Calu3 (cell line): ENCODE measurements around the gene RSPH1. TPM values are rescaled to one million over a fixed set of nuclear protein-coding genes. Genes with fewer than 3 reads are reported as not detected.

Experiments
- BruUV-seq: library from RNA; stranded (reverse); fragments of 400-500 nt; replicated peaks from 2 replicates; lab custom pipeline; 2021; lab: Mats Ljungman, UMichigan
- CTCF ChIA-PET: fragments of 300-600 bp; sonication (Branson Sonifier 250); formaldehyde crosslinking; loops from one replicate; lab custom pipeline; 2022; ENCODE audit warnings: antibody characterized with exemption; lab: Charles Lee
- DNase-seq: peaks from one replicate; pipeline ENCODE4 v3.0.0; 2022
- H3K27ac Mint-ChIP-seq: one replicate; pipeline ENCODE4 v1.8.0; 2022; ENCODE audit warnings: mixed read lengths; ENCODE audit not compliant: unreplicated experiment
- H3K27me3 Mint-ChIP-seq: one replicate; pipeline ENCODE4 v1.8.0; 2022; ENCODE audit warnings: mixed read lengths; ENCODE audit not compliant: unreplicated experiment
- H3K36me3 Mint-ChIP-seq: one replicate; pipeline ENCODE4 v1.8.0; 2022; ENCODE audit warnings: mild to moderate bottlenecking, moderate library complexity, mixed read lengths; ENCODE audit not compliant: insufficient read depth, unreplicated experiment
- H3K4me1 Mint-ChIP-seq: one replicate; pipeline ENCODE4 v1.8.0; 2022; ENCODE audit warnings: mild to moderate bottlenecking, low read depth, mixed read lengths; ENCODE audit not compliant: unreplicated experiment
- H3K4me3 Mint-ChIP-seq: one replicate; pipeline ENCODE4 v1.8.0; 2022; ENCODE audit warnings: mild to moderate bottlenecking, low read depth, moderate library complexity, mixed read lengths; ENCODE audit not compliant: unreplicated experiment
- H3K9me3 Mint-ChIP-seq: one replicate; pipeline ENCODE4 v1.8.0; 2022; ENCODE audit warnings: low read depth, mixed read lengths; ENCODE audit not compliant: unreplicated experiment
- intact Hi-C: fragments of 100-400 bp; cut with micrococcal nuclease; formaldehyde crosslinking; loops from one replicate; pipeline ENCODE4 v1.10.0; 2022; ENCODE audit not compliant: unreplicated experiment
- total RNA-seq: library from RNA; stranded (reverse); gene quantifications from 2 replicates; pipeline ENCODE4 v1.2.3, GENCODE V29; 2022
- TF ChIP-seq, protein P1 (sequence below): fragments of 200-600 bp; IDR thresholded peaks from one replicate; pipeline ENCODE4 v1.8.0; 2022; ENCODE audit warnings: antibody characterized with exemption; ENCODE audit not compliant: unreplicated experiment

RSPH1 gene
- total RNA-seq, 1 experiment from 2014 or later = 2.2 TPM

DNA sequence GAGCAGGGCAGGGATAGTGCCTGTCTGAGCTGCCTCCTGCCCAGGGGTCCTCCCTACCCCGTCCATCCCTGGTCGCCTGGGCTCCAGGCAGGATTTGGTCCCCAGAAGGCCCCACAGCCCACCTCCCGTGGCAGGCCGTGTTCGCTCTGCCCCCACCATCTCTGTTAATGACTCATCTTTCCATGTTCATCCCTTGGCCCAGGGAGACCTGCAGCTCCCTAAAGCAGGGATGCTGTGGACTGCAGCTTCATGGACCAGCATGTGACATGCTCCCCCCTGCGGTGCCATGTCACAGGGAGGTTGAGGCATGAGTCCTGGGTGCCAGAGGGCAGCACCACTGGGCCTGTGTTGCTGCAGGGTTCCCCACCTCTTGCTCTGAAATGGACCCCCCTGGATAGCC lies 65.5 kb downstream of the RSPH1 start:
- H3K4me1 Mint-ChIP-seq = peaks cover 22% of the 10 kb centered on the region
- CTCF ChIA-PET = no interaction called here
- H3K27ac Mint-ChIP-seq = no peak overlapping the region
- DNase-seq = no peak
- no peak overlapping the region for H3K4me3 Mint-ChIP-seq
- no peaks in the 10 kb centered on the region for H3K36me3 Mint-ChIP-seq
- peaks cover 9% of the 10 kb centered on the region for H3K27me3 Mint-ChIP-seq
- H3K9me3 Mint-ChIP-seq = no peaks in the 10 kb centered on the region
- intact Hi-C loops = loop anchor here (10.0 kb wide), 1 partner anchor 46 kb away; no protein-coding TSS in a partner anchor
- BruUV-seq = no TSS peak
- TF ChIP-seq, protein P1, sequence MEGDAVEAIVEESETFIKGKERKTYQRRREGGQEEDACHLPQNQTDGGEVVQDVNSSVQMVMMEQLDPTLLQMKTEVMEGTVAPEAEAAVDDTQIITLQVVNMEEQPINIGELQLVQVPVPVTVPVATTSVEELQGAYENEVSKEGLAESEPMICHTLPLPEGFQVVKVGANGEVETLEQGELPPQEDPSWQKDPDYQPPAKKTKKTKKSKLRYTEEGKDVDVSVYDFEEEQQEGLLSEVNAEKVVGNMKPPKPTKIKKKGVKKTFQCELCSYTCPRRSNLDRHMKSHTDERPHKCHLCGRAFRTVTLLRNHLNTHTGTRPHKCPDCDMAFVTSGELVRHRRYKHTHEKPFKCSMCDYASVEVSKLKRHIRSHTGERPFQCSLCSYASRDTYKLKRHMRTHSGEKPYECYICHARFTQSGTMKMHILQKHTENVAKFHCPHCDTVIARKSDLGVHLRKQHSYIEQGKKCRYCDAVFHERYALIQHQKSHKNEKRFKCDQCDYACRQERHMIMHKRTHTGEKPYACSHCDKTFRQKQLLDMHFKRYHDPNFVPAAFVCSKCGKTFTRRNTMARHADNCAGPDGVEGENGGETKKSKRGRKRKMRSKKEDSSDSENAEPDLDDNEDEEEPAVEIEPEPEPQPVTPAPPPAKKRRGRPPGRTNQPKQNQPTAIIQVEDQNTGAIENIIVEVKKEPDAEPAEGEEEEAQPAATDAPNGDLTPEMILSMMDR = no peak

DNA sequence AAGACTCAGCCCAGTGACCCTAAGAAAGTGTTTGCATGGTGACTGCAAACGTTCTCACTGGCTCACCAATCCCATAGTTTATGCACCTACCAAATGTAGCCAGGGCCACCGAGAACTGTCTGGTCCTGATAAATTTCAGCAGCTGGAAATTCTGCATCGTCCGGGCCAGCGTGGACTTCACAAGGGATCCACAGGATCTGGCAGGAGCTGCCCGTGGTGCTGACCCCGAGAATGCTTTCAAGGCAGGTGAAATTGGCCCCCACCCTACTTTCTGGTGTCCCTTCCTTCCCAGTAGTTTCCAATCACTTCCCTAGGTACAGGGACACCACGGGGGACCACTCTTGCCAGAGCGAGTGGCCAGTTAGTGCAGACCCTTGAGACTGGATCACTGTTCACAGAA lies 66.2 kb downstream of the RSPH1 start:
- CTCF ChIA-PET = no interaction called here
- Mint-ChIP-seq H3K9me3 (no peaks in the 10 kb centered on the region), H3K36me3 (no peaks in the 10 kb centered on the region), H3K4me1 (peaks cover 16% of the 10 kb centered on the region), H3K27me3 (peaks cover 15% of the 10 kb centered on the region), H3K4me3 (no peak overlapping the region), H3K27ac (no peak overlapping the region)
- no TSS peak for BruUV-seq
- intact Hi-C loops = loop anchor here (10.0 kb wide), 1 partner anchor 45 kb away; no protein-coding TSS in a partner anchor
- TF ChIP-seq, protein P1 = no peak
- no peak for DNase-seq

DNA sequence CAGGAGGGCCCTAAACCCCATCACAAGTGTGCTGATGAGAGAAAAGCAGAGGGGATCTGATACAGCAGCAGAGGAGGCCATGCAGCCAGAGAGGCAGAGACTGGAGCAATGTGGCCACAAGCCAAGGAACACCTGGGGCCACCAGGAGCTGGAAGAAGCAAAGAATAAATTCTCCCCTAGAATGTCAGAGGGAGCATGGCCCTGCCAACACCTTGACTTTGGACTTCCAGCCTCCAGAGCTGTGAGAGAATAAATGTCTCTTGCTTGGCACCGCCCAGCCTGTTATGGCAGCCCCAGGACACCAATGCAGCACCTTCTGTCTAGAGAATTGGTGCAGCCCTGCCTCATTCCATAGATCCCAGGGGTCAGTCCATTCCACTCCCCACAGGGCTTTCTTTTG lies 67.0 kb downstream of the RSPH1 start:
- BruUV-seq = no TSS peak
- H3K27me3 Mint-ChIP-seq = peaks cover 17% of the 10 kb centered on the region
- intact Hi-C loops = no loop called here
- TF ChIP-seq, protein P1 = no peak
- CTCF ChIA-PET = no interaction called here
- no peak for DNase-seq
- H3K4me1 Mint-ChIP-seq = peaks cover 8% of the 10 kb centered on the region
- H3K4me3 Mint-ChIP-seq = no peak overlapping the region
- H3K36me3 Mint-ChIP-seq = no peaks in the 10 kb centered on the region
- H3K9me3 Mint-ChIP-seq = no peaks in the 10 kb centered on the region
- no peak overlapping the region for H3K27ac Mint-ChIP-seq

DNA sequence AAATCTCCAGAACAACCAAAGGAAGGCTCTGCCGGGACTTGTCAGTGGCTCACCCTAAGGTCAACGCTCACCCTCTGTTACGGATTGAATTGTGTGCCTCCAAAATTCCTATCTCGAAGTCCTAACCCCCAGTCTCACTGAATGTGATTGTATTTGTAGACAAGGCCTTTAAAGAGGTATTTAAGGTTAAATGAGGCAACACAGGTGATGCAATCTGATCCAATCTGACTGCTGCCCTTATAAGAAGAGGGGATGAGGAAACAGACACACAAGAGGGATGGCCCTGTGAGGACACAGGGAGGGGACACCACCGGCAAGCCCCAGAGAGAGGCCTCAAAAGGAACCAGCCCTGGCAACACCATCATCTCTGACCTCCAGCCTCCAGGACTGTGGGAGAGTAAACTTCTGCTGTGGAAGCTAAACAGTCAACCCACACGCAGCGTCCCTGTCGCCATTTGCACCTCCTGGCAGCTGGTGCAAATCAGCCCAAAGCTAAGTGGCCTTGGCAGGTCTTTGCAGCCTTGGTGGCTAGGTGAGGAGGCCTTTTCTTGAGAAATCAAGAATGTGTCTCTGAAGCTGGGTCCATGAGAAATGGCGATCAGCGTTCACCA lies 68.1 kb downstream of the RSPH1 start:
- intact Hi-C loops = no loop called here
- TF ChIP-seq, protein P1 = no peak
- H3K4me3 Mint-ChIP-seq = no peak overlapping the region
- H3K9me3 Mint-ChIP-seq = no peaks in the 10 kb centered on the region
- no TSS peak for BruUV-seq
- no peaks in the 10 kb centered on the region for H3K36me3 Mint-ChIP-seq
- H3K27ac Mint-ChIP-seq = no peak overlapping the region
- H3K4me1 Mint-ChIP-seq = no peaks in the 10 kb centered on the region
- CTCF ChIA-PET = interaction anchor here (0.6 kb wide), 1 partner anchor 38 kb away, joined by 3 read pairs; no protein-coding TSS in a partner anchor
- H3K27me3 Mint-ChIP-seq = peaks cover 17% of the 10 kb centered on the region
- DNase-seq = no peak
